Measurements from ENCODE around the gene NPC1.

Gene NPC1

DNA sequence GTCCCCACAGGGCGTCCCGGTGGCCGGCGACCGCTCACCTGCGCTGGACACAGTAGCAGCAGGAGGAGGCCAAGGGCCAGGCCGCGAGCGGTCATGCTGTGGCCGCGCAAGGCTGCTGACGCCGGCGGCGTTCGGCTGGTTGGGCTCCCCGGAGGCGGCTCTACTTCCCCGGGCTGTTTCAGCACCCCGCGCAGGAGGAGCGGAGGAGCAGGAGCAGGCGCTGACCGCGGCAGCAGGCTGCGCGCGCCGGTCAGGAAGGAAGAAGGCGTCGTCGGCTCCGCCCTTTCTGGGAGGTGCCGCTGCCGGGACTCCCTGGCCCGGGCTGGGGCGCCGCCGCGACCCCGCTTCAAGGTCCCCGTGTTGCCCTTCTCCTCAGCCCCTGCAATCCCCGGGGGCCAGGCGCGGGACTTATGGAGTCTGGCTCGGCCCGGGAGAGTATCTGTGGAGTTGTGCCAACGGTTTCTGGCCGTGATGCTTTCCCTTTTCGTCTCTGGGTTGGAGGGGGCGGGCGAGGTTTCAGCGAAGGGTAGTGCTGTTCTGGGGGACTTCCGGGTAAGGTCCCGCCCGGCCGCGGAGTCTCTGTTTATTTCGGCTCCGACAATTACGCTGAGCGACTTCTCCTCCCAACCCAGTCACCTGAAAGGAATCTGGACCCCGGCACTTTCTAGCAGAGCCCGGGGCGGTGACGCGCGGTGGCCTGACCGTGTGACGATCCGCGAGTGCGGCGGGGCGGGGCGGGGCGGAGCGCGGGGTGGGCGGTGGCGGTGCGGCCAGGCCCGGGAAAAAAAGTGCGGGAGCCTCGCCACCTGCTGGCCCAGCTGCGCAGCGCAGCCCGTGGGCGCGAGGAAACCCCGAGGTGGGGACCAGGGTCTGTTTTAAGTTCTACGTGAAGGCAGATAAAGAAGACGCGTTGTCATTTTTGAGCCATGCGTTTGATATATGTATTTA, at the start of gene NPC1:
Gene NPC1 (minus strand): TSS at position 258 of the 948 bp plus-strand sequence. CDS start 163 bp downstream, at position 95.
- Histone ChIP-seq H3K36me3 (ENCODE audit: control insufficient read depth, insufficient read depth, low read length) (no peaks in the 10 kb centered on the region), H3K27ac (ENCODE audit: low read depth, low read length) (peak within 1 kb of the TSS; percentile 100), H3K9me3 (ENCODE audit: control insufficient read depth, insufficient read depth, low read length) (no peaks in the 10 kb centered on the region), H3K27me3 (ENCODE audit: control insufficient read depth, insufficient read depth, low read length) (no peaks in the 10 kb centered on the region), H3K4me3 (ENCODE audit: low read depth, low read length) (peak within 1 kb of the TSS; percentile 97), H3K4me1 (ENCODE audit: control insufficient read depth, insufficient read depth, low read length) (peaks cover 13% of the 10 kb centered on the region; the same call in 1 of the 2 replicates), H3K9ac (ENCODE audit: low read depth, low read length) (peak within 1 kb of the TSS; percentile 90)

DNA sequence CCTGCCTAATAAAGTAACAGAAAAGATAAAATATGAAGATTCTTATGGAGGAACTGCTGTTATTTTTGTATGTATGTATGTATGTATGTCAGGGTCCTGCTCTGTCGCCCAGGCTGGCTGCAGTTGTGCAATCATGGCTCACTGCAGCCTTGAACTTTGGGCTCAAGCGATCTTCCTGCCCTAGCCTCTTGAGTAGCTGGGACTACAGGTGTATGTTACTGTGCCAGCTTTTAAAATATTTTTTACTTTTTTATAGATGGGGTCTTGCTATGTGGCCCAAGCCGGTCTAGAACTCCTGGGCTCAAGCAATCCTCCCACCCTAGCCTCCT, 49.7 kb upstream of the NPC1 start:
- Histone ChIP-seq H3K27ac (ENCODE audit: low read depth, low read length) (no peak overlapping the region), H3K4me1 (ENCODE audit: control insufficient read depth, insufficient read depth, low read length) (0 out of 2 replicates have a peak, but pooled peaks cover 3% of the 10 kb centered on the region), H3K4me3 (ENCODE audit: low read depth, low read length) (no peak overlapping the region), H3K9ac (ENCODE audit: low read depth, low read length) (no peak overlapping the region), H3K27me3 (ENCODE audit: control insufficient read depth, insufficient read depth, low read length) (no peaks in the 10 kb centered on the region), H3K36me3 (ENCODE audit: control insufficient read depth, insufficient read depth, low read length) (no peaks in the 10 kb centered on the region), H3K9me3 (ENCODE audit: control insufficient read depth, insufficient read depth, low read length) (no peaks in the 10 kb centered on the region)

DNA sequence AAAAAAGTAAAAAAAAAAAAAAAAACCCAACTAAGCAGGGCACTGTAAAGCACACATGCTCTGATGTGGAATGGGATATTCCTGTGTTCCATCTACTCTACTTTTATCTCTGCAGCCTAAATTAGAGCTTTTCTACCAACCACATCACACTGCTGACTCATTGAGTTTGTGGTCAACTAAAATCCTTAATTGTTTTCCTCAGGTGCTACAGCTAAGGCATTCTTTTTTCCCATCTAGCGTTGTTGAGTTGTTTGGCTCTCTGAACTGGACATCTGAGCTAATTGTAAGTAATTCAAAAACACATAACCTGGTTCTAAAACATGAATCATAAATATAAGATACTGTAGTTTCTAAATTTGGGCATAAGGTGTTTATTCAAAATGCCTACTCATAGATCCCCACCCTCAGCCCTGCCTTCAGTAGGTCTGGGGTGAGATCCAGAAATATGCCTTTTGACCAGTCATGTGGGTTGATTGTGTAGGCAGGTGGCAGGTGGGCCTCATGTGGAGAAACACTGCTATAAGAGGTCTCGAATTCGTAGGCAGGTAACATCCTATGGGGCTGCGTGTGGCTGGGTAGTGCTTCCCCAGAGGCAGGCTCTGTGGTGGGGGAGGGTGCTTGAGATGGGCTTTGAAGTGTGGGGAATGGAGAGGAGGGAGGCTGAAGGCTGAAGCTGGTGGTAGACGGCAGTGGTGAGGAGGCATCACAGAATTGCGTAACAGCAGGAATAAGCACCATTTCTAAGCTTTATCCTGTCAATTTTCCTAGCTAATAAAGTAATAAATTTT, 49.2 kb upstream of the NPC1 start:
- no peak overlapping the region for H3K9ac ChIP-seq (ENCODE audit: low read depth, low read length)
- H3K4me3 ChIP-seq (ENCODE audit: low read depth, low read length), result no peak overlapping the region

DNA sequence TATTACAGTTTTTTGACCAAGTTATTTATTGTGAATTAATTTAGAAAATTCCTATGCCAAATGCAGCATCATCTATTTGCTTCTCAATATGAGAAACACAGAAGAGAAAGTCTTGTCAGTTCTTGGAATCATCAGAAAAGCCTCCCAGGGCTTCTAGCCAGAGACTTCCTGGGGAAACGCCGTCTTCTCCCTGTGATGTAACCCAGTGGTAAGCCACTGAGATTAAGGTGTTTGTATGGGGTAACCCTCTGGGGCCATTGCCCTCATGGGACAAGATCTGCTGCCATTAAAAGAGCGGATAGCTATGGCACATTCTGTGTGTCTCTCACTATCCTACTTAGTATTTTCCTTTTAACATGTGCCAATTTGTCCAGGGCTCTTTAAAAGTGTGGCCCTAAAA, 48.4 kb upstream of the NPC1 start:
- no peak overlapping the region for H3K4me3 ChIP-seq (ENCODE audit: low read depth, low read length)
- H3K36me3 ChIP-seq (ENCODE audit: control insufficient read depth, insufficient read depth, low read length), result no peaks in the 10 kb centered on the region
- 0 out of 2 replicates have a peak, but pooled peaks cover 3% of the 10 kb centered on the region for H3K4me1 ChIP-seq (ENCODE audit: control insufficient read depth, insufficient read depth, low read length)
- H3K27ac ChIP-seq (ENCODE audit: low read depth, low read length), result no peak overlapping the region
- H3K9ac ChIP-seq (ENCODE audit: low read depth, low read length), result no peak overlapping the region
- H3K9me3 ChIP-seq (ENCODE audit: control insufficient read depth, insufficient read depth, low read length), result no peaks in the 10 kb centered on the region
- H3K27me3 ChIP-seq (ENCODE audit: control insufficient read depth, insufficient read depth, low read length), result no peaks in the 10 kb centered on the region

More for the DNA sequence above, 49.2 kb upstream of the NPC1 start:
- H3K9me3 ChIP-seq (ENCODE audit: control insufficient read depth, insufficient read depth, low read length), result no peaks in the 10 kb centered on the region
- no peaks in the 10 kb centered on the region for H3K27me3 ChIP-seq (ENCODE audit: control insufficient read depth, insufficient read depth, low read length)
- H3K4me1 ChIP-seq (ENCODE audit: control insufficient read depth, insufficient read depth, low read length), result 0 out of 2 replicates have a peak, but pooled peaks cover 3% of the 10 kb centered on the region
- no peak overlapping the region for H3K27ac ChIP-seq (ENCODE audit: low read depth, low read length)
- no peaks in the 10 kb centered on the region for H3K36me3 ChIP-seq (ENCODE audit: control insufficient read depth, insufficient read depth, low read length)

DNA sequence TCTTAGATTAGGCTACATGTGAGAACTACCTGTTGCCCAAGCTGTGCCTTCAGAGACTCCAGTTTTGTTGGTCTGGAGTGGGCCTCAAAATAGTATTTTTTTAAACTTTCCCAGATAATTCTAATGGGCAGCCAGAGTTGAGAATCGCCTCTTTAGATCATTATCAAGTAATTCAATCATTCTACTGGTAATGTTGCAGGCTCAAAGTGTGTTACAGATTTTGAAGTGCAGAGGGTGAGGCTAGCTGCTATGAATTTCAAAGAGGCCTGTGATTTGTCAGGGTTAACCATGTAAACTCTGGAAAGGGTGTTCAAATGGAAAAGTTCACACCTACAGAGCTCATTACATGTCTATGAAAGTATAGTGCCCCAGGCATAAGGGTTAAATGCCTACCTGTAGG, 46.3 kb upstream of the NPC1 start:
- Histone ChIP-seq H3K4me1 (ENCODE audit: control insufficient read depth, insufficient read depth, low read length) (0 out of 2 replicates have a peak, but pooled peaks cover 3% of the 10 kb centered on the region), H3K9me3 (ENCODE audit: control insufficient read depth, insufficient read depth, low read length) (no peaks in the 10 kb centered on the region), H3K4me3 (ENCODE audit: low read depth, low read length) (no peak overlapping the region), H3K27me3 (ENCODE audit: control insufficient read depth, insufficient read depth, low read length) (no peaks in the 10 kb centered on the region), H3K9ac (ENCODE audit: low read depth, low read length) (no peak overlapping the region), H3K27ac (ENCODE audit: low read depth, low read length) (no peak overlapping the region), H3K36me3 (ENCODE audit: control insufficient read depth, insufficient read depth, low read length) (no peaks in the 10 kb centered on the region)

DNA sequence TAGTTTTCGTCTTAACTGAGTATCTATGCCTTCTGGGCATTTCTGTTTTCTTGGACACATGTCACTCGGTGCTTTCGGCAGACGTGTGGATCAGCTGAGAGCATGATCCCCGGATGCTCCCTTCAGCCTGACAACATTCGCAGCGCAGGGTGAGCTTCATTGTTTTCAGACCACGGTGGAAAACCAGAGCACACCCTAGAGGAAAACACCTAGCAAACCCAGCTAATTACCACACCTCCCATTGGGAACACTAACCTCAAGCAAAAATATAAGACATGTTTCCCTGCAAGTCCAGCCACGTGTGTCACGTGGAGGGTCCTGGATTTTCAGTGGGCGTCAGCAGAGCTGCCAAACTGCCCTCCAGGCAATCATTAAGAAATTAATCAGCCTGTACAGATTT, 45.4 kb upstream of the NPC1 start:
- Histone ChIP-seq H3K9ac (ENCODE audit: low read depth, low read length) (no peak overlapping the region), H3K36me3 (ENCODE audit: control insufficient read depth, insufficient read depth, low read length) (no peaks in the 10 kb centered on the region), H3K9me3 (ENCODE audit: control insufficient read depth, insufficient read depth, low read length) (no peaks in the 10 kb centered on the region), H3K4me3 (ENCODE audit: low read depth, low read length) (no peak overlapping the region), H3K27ac (ENCODE audit: low read depth, low read length) (no peak overlapping the region), H3K4me1 (ENCODE audit: control insufficient read depth, insufficient read depth, low read length) (0 out of 2 replicates have a peak, but pooled peaks cover 3% of the 10 kb centered on the region), H3K27me3 (ENCODE audit: control insufficient read depth, insufficient read depth, low read length) (no peaks in the 10 kb centered on the region)

DNA sequence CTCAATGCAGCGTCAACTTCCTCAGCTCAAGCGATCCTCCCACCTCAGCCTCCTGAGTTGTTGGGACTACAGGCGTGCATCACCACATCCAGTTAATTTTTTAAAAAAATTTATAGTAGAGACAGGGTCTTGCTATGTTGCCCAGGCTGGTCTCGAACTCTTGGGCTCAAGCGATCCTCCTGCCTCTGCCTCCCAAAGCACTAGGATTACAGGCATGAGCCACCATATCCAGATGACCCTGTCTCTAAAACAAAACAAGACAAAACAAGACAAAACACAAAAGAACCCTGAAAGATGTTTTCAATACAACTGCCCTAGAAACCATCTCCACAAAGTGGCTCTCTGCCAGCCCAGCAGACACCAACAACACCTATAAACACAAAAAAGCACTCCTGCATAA, 45.0 kb upstream of the NPC1 start:
- H3K9me3 ChIP-seq (ENCODE audit: control insufficient read depth, insufficient read depth, low read length), result no peaks in the 10 kb centered on the region
- no peak overlapping the region for H3K9ac ChIP-seq (ENCODE audit: low read depth, low read length)
- H3K27me3 ChIP-seq (ENCODE audit: control insufficient read depth, insufficient read depth, low read length), result no peaks in the 10 kb centered on the region
- no peak overlapping the region for H3K27ac ChIP-seq (ENCODE audit: low read depth, low read length)
- no peak overlapping the region for H3K4me3 ChIP-seq (ENCODE audit: low read depth, low read length)
- H3K4me1 ChIP-seq (ENCODE audit: control insufficient read depth, insufficient read depth, low read length), result 0 out of 2 replicates have a peak, but pooled peaks cover 3% of the 10 kb centered on the region
- H3K36me3 ChIP-seq (ENCODE audit: control insufficient read depth, insufficient read depth, low read length), result no peaks in the 10 kb centered on the region

DNA sequence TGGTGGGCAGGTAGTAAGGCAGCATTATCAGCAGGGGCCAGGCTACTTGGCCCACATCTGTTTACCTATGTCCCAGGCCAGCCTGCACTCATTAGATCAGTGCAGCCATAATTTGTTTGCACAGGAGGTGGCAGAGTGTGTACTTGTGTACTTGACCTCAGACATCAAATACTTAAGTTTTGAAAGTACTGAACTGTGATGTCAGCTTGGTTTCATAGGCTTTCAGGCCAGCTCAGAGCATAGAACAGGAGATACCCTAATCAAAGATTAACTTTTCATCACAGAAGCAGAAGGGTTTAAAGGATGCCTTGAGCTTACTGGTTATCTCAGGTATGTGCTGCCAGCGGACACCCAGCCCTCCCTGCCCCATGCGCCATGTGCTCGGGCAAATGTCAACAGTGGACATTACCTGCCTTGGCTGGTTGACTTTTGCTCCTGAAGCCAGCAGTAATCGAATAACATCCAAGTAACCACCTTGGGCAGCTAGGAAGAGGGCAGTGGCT, 43.2 kb upstream of the NPC1 start:
- H3K9ac ChIP-seq (ENCODE audit: low read depth, low read length), result no peak overlapping the region
- no peaks in the 10 kb centered on the region for H3K36me3 ChIP-seq (ENCODE audit: control insufficient read depth, insufficient read depth, low read length)
- H3K9me3 ChIP-seq (ENCODE audit: control insufficient read depth, insufficient read depth, low read length), result no peaks in the 10 kb centered on the region
- H3K27me3 ChIP-seq (ENCODE audit: control insufficient read depth, insufficient read depth, low read length), result no peaks in the 10 kb centered on the region
- H3K4me1 ChIP-seq (ENCODE audit: control insufficient read depth, insufficient read depth, low read length), result 0 out of 2 replicates have a peak, but pooled peaks cover 3% of the 10 kb centered on the region
- H3K27ac ChIP-seq (ENCODE audit: low read depth, low read length), result no peak overlapping the region
- H3K4me3 ChIP-seq (ENCODE audit: low read depth, low read length), result no peak overlapping the region

DNA sequence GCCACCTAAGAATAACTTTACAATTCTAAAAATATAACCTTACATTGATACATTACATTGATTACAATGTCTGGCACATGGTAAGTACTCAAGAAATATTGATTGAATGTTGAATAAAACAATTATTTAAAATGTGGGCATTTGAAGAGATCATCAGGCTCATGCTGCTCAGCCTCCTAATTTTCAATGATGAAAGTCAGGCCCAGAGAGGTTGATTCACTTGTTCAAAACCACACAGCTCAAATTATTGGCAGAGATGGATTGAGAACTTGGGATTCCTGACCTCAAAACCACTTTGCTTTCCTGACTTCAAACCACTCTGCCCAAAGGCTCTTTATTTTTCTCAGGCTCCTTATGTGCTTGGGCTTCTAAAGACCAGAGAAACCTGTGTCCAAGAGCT, 41.7 kb upstream of the NPC1 start:
- 0 out of 2 replicates have a peak, but pooled peaks cover 3% of the 10 kb centered on the region for H3K4me1 ChIP-seq (ENCODE audit: control insufficient read depth, insufficient read depth, low read length)
- H3K4me3 ChIP-seq (ENCODE audit: low read depth, low read length), result no peak overlapping the region
- no peaks in the 10 kb centered on the region for H3K9me3 ChIP-seq (ENCODE audit: control insufficient read depth, insufficient read depth, low read length)
- H3K27me3 ChIP-seq (ENCODE audit: control insufficient read depth, insufficient read depth, low read length), result no peaks in the 10 kb centered on the region
- H3K36me3 ChIP-seq (ENCODE audit: control insufficient read depth, insufficient read depth, low read length), result no peaks in the 10 kb centered on the region
- H3K9ac ChIP-seq (ENCODE audit: low read depth, low read length), result no peak overlapping the region
- H3K27ac ChIP-seq (ENCODE audit: low read depth, low read length), result no peak overlapping the region

DNA sequence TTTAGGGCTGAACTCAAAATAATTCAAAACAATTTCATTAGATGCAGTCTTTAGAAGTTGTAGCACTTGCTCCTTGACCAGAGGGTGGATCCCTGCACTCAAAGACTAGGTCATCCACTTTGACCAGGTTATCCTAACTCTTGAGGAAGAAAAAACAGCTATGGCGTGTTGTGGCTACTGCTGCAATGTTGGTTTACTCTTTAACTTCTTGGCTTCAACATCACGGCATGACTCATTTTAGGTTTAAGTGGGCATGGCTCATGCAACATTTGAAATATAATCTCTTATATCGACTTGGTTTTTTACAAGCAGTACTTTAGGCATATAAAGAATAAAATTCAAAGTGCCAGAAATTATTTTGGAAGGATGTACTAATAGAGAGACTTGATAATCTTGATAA, 41.0 kb upstream of the NPC1 start:
- no peak overlapping the region for H3K4me3 ChIP-seq (ENCODE audit: low read depth, low read length)
- H3K36me3 ChIP-seq (ENCODE audit: control insufficient read depth, insufficient read depth, low read length), result no peaks in the 10 kb centered on the region
- no peak overlapping the region for H3K27ac ChIP-seq (ENCODE audit: low read depth, low read length)
- H3K4me1 ChIP-seq (ENCODE audit: control insufficient read depth, insufficient read depth, low read length), result 0 out of 2 replicates have a peak, but pooled peaks cover 3% of the 10 kb centered on the region
- no peaks in the 10 kb centered on the region for H3K27me3 ChIP-seq (ENCODE audit: control insufficient read depth, insufficient read depth, low read length)
- no peak overlapping the region for H3K9ac ChIP-seq (ENCODE audit: low read depth, low read length)
- H3K9me3 ChIP-seq (ENCODE audit: control insufficient read depth, insufficient read depth, low read length), result no peaks in the 10 kb centered on the region

Data from HUES48 (cell line).